HPDE6-E6E7 (cell line): ENCODE results near the gene MAML3.

ENCODE experiments used
- DNase-seq: peaks from one replicate; pipeline ENCODE4 v3.0.0; 2011; ENCODE audit warnings: missing footprints; ENCODE audit errors: extremely low spot score

MAML3 gene

GRCh38 chr4:140046016-140046415 lies 108.0 kb downstream of the MAML3 start:
- DNase-seq: no peak

DNA sequence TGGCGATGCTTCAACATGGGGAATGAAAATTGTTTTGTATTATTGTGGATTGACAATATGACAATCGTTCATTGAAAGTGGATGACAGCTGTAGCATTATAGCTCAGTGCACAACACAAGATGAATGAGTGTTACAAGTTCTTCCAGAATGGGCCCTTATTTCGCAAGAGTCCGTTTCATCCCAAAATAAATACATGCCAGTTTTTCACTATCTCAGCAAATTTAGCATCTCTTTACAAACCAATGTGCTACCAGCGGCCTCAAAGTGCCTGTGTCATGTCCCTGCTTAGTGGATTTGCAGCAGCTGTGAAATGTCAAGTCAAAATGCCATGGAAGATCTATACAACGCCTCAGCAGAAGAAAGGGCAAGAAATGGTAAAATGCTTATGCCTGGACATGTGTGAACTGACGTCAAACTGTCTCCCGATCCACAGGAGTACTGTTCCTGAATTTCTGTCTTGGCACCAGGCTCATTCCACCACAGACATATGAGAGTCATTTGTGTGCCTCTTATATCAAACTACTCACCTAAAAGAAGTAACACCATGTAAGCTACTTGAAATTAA lies 109.6 kb downstream of the MAML3 start:
- DNase-seq: no peak

- no peak for DNase-seq
Observed at GRCh38 chr4:140042634-140043033, 111.3 kb downstream of the MAML3 start.

- DNase-seq: no peak
Observed at GRCh38 chr4:140038031-140038533, 115.9 kb downstream of the MAML3 start.

DNA sequence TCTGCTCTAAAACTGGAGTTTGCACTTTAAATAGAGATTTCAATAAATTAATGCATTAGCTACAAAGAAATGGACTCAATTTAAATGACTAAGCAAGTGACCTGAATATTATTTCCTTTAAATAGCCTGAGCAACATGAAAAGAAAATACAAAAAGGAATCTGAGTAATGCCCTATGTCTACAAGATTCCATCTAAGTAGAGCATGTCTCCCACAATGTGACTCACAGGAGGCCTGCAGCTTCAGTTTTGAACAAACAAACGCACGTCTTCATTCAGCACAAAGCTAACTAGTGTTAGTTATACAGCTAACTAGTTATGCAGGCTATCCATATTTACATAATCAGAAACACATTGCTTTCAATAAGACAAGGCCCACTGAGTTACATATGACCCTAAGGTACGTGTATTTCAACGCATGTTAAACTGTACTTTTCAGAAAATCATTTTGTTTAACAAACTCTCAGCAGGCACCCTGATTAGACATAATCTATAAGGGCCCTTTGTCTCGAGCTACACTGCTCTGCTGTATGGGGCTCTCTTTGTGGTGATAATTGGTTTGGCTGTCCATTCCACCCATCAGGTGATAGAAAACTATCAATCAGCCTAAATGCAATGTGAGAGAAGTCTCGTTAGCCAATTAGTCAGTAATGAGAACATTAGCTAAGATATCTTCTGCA lies 116.5 kb downstream of the MAML3 start:
- peak; percentile 59 for DNase-seq

- no peak for DNase-seq
Observed at GRCh38 chr4:140031706-140032105, 122.3 kb downstream of the MAML3 start.

GRCh38 chr4:140031061-140031460 lies 122.9 kb downstream of the MAML3 start:
- DNase-seq: no peak

- DNase-seq: no peak
Observed at GRCh38 chr4:140028676-140029517, 125.1 kb downstream of the MAML3 start.

DNA sequence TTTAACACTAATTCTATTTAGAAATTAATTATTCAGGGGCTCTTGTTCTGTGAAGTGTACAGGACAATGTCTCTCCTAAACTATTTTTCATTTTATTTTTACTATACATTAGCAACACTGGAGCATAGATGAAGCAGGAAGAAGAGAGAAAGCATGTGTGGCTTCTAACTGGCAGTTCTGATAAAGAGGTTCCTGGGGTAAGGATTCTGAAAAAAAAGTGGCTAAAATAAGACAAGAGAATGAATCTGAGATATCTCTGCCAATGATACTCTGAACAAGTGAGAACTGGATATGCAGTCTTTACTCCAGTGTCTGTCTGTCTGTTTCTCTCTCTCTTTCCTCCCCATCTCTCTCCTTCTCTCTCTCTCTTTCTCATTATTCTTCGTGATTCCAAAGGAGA lies 125.9 kb downstream of the MAML3 start:
- no peak for DNase-seq

DNA sequence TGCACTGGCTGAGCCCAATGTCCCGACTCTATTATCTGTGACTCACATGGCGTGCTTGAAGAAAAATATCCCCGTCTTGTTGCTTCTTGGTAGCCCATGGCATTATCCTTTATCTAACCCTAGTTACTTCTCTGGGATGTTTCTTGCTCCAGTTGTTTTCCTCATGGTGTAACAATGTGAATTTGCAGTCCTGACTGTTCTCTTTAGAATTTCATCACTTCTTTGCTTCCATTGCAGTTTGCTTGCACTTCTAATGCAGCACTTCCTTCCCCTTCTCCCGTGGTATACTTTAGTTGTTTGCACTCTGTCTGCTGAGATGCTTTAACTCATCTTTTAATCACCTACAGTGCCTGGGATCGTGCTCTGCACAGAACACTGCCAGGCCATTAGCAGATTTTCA lies 126.9 kb downstream of the MAML3 start:
- no peak for DNase-seq

DNA sequence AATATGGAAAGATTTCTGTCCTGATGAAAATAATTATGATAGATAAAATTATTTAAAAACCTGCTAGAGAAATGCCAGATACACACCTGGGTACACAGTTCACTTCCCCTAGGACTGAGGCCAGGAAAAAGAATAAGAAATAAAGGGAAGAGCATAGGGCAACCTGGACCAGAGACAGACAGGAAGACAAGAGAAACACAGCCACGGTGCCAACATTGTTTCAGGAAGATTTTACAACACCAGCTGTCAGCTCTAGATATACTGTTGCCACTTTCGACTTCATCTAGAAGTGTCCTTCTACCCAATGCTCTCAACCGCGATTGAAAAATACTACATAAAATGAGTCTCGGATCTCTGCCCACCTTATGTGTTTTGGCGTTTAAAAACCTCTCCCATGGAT lies 128.5 kb downstream of the MAML3 start:
- DNase-seq: no peak

DNA sequence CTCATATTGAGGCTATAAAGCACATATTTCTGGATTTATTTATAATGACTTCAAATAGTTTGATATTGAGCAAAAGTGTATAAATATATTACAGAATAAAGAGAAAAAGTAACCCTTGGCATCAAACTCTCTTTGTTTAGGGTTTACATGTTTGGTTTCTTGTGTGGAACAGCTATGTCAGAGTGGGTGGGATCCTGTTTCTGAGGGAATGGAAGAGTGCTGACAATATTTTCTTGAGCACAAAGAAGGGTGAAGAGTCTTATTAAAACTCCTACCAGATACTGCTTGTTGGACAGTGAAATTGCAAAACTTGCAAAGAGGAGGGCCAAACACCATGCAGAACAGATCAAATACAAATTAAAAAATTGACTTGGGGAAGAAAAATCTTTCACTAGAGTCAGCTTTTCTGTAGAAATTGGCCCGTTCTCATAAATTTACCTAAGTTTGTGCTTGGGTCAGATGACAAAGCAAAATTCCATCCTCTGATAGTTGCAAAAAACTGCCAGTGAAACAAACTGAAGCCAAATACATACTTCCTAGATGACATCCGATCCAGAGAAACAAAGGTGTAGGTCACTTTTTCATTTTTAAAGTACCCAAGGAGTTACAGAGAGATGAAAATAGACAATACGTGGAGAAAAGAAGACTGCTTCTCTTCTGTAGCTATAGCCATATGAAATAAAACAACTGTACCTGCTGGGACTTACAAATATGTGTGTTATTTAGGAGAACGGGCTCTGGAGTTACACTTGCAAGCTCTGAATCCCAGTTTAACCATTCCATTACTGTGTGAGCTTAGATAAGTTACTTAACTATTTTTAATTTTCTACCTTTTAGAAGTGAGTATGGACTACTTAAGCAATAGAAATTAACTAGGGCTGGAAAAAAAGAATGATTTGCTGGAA lies 133.3 kb downstream of the MAML3 start:
- no peak for DNase-seq

DNA sequence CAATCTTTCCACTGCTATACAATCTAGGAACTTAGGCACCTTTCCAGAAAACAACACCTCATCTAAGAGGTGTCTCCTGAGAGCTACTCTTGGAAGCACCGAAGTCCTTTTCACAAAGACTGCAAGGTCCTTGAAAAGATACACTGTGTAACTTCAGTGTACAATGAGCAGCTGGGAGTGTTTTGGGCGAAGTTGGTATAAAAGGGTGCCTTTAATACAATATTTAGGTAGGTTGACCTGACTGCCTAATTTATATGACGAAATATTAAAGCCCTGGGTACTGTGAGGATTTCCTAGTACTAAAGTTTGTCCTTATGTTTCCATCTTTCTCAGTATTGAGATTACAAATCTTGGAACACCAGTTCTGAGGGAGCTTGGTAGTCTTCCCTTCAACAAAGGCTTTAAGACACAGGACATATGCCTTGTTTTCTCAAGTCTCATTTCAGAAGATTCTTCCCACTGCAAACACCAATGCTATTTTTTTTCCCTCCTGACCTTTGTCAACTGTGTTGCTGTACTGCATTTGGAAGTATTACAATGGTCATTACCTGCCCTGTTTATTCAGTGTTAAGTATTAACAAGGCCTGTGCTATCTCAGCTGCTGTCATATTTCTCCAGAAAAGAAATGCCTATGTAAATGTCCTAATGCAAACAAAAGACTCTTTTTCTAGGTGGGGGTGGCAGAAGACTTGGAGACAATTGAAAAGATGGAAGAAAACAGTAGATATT lies 134.2 kb downstream of the MAML3 start:
- no peak for DNase-seq

DNA sequence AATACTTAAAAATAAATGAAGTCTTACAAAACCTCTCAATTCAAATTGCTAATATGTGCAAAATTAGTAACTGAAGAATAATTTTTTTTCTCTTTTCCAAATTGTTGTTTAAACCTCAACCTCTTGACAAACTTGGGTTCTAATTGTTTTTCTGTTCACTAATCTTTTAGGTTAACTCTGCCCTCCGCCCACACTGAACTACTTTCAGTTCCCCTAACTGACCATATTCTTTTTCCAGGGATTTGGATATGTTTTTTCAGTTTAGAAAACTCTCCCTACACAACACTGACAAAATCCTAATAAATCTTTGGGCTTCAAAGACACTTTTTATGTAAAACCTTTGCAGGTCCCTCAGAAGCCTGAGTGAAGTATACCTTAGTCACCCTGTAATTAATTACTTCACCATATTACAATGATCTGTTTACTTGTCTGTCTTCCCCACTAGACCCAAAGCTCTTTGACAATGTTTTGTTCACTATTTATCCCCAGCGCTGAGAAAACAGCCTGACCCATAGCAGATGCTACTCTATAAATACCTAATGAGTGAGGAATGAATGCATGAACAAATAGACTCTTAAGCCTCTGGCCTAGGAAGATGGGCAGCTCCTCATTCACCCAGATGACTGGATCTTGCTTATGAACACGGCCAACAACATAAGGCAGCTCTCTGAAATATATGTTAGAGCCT lies 134.9 kb downstream of the MAML3 start:
- DNase-seq: no peak

DNA sequence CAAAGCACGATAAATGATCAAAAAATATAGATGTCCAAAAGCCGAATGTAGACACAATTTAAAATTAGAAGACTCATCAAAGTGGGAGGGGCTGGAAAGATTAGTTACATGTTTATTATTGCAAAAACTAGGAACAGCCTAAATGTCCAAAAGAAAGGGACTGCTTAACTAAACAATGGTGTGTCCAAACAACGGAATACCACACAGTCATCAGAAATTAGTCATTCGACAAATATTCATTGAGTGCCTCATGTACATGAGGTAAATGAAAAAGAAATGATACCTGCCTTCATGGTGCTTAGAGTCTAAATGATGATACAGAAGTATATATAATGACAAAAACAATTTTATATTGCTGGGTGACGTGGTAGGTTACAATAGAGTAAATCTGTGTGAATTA lies 139.7 kb downstream of the MAML3 start:
- DNase-seq: no peak

- DNase-seq: peak; percentile 45
Observed at GRCh38 chr4:140012688-140013486, 141.1 kb downstream of the MAML3 start.

- DNase-seq: no peak
Observed at GRCh38 chr4:140005699-140006098, 148.3 kb downstream of the MAML3 start.

DNA sequence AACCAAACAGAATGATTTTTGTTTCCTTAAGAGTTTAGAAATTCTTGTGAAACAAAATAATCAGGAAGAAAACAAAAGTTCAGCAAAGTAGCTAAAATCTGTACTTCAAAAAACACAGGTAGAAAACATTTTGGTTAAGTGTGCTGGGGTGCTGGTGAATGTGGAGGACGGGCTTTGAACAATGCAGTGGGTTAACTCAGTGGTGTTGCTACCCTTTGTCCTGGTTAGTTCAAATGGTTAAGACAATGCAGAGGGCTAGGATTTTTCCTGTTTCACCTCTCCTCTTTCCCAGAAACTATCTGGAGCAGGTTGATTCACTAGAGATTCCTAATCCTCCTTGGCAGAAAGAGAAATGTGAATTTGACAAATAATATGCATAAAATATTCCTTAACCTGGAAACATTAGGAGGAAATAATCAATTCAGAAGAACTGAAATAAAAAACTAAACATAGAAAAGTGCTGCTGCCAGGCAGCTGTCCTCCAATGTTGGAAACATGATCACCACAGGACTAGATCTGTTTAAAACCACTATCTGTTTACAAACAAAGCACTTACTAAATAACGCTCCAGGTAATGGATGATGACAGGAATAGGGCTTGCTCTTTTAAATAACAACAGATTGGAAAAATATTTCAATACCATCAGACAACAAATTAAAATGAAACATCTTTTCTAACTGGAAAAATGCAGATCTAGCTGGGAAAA lies 148.9 kb downstream of the MAML3 start:
- DNase-seq: no peak

DNA sequence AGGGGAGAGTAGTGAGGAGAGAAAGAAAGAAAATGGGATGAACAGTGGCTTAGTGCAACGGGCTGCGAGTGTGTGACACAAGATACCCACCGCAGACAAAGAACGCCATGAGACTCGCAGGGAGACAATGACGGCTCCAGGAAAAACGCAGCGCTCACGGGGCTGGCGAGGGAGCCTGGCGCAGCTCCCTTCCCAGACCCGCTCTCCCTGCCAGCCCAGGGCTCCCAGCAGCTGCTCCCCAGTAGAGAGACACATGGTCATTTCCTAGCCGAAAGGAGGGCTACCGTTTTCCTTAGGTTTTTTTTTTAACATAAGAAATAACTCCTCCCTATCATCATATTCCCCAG lies 149.5 kb downstream of the MAML3 start:
- DNase-seq: no peak
